Esophagus squamous epithelium (tissue), 5 donors: ENCODE measurements around the gene CYP2C19. TPM values are rescaled to one million over a fixed set of nuclear protein-coding genes. Genes with fewer than 3 reads are reported as not detected.
"Not testable (repeated sequence)": the region's sequence is repeated elsewhere in the genome, so short reads cannot be mapped to it uniquely, and the experiment has no call there.

Experiments
- DNase-seq: peaks from one replicate; lab custom pipeline; 2025; lab: John Stamatoyannopoulos, UW
- H3K27ac ChIP-seq, 4 donors: fragments of 200-600 bp; sonication (generic); one replicate each; pipeline ENCODE4 v1.5.1; 2016 to 2019; ENCODE audit warnings: mild to moderate bottlenecking in 1 of 4
- H3K27me3 ChIP-seq, 4 donors: fragments of 200-600 bp; sonication (generic); 1 replicate in 3 of 4; 2 replicates in 1 of 4; pipeline versions ENCODE4 v1.5.1 to v1.6.0; 2017 to 2021; ENCODE audit warnings: antibody characterized with exemption in 1 of 4
- H3K36me3 ChIP-seq, 3 donors: fragments of 200-600 bp; sonication (generic); one replicate each; pipeline ENCODE4 v1.5.1; 2016 to 2019
- H3K4me1 ChIP-seq, 3 donors: fragments of 200-600 bp; sonication (generic); one replicate each; pipeline ENCODE4 v1.5.1; 2017 to 2019
- H3K4me3 ChIP-seq, 4 donors: fragments of 200-600 bp; sonication (generic); 1 replicate in 3 of 4; 2 replicates in 1 of 4; pipeline ENCODE4 v1.5.1; 2016 to 2019; ENCODE audit warnings: mild to moderate bottlenecking in 2 of 4, moderate library complexity in 1 of 4
- H3K9me3 ChIP-seq, 3 donors: fragments of 200-600 bp; sonication (generic); one replicate each; pipeline ENCODE4 v1.5.1; 2016 to 2019
- POLR2A ChIP-seq, 4 donors: fragments of 450-650 bp; IDR thresholded peaks; one replicate each; pipeline ENCODE4 v1.6.1; 2017; ENCODE audit warnings: antibody characterized with exemption in 4 of 4, mild to moderate bottlenecking in 4 of 4, moderate library complexity in 3 of 4
- WGBS, 2 donors: methylation state at CpG; one replicate each; pipeline ENCODE4 v1.1.5; 2018; 5-methylcytosine and 5-hydroxymethylcytosine counted together
- intact Hi-C: fragments of 100-400 bp; cut with DNase I; formaldehyde crosslinking; loops from one replicate; pipeline ENCODE4 v1.15.0; 2022
- total RNA-seq, 4 donors: library from RNA; depleted of rRNA; stranded (reverse); fragments of >200 nt; gene quantifications; one replicate each; pipeline ENCODE4 v1.1.0, GENCODE V29; 2016
- TF ChIP-seq, protein P1 (sequence below), 6 experiments: fragments of 450-650 bp in 4 of 6; fragments of 200-600 bp in 2 of 6; sonication (generic) in 2 of 6; IDR thresholded peaks; one replicate each; pipeline ENCODE4 v1.5.1; 2016 to 2019; ENCODE audit warnings: antibody characterized with exemption in 6 of 6, mild to moderate bottlenecking in 4 of 6, moderate library complexity in 4 of 6
- donor health status: DM: yes; HTN: yes; CAD: no.

The CYP2C19 gene
- total RNA-seq, 4 donors from 2014 or later = 1.1 to 5.0 (median 2.7) TPM

GRCh38 chr10:94780844-94781243, 18.4 kb downstream of the CYP2C19 start:
- Histone ChIP-seq H3K4me3 (no peak overlapping the region), H3K36me3 (peaks cover 0 to 6% (median 0%) of the 10 kb centered on the region in 3 donors), H3K4me1 (no peaks in the 10 kb centered on the region), H3K9me3 (no peaks in the 10 kb centered on the region), H3K27ac (no peak overlapping the region), H3K27me3 (no peaks in the 10 kb centered on the region)
- TF ChIP-seq, protein P1, sequence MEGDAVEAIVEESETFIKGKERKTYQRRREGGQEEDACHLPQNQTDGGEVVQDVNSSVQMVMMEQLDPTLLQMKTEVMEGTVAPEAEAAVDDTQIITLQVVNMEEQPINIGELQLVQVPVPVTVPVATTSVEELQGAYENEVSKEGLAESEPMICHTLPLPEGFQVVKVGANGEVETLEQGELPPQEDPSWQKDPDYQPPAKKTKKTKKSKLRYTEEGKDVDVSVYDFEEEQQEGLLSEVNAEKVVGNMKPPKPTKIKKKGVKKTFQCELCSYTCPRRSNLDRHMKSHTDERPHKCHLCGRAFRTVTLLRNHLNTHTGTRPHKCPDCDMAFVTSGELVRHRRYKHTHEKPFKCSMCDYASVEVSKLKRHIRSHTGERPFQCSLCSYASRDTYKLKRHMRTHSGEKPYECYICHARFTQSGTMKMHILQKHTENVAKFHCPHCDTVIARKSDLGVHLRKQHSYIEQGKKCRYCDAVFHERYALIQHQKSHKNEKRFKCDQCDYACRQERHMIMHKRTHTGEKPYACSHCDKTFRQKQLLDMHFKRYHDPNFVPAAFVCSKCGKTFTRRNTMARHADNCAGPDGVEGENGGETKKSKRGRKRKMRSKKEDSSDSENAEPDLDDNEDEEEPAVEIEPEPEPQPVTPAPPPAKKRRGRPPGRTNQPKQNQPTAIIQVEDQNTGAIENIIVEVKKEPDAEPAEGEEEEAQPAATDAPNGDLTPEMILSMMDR (IDR thresholded peaks at IDR 0.05) = no peak
- no peak for TF ChIP-seq POLR2A (IDR thresholded peaks at IDR 0.05)
- 10 to 40% methylated on average over 1 of the region's 1 CpG for WGBS, 2 donors
- intact Hi-C loops = no loop called here
- DNase-seq = no peak

GRCh38 chr10:94784256-94784655, 21.8 kb downstream of the CYP2C19 start:
- H3K36me3 ChIP-seq = peaks cover 0 to 6% (median 0%) of the 10 kb centered on the region in 3 donors
- DNase-seq = no peak
- H3K4me3 ChIP-seq = no peak overlapping the region
- intact Hi-C loops = no loop called here
- H3K9me3 ChIP-seq = no peaks in the 10 kb centered on the region
- H3K27me3 ChIP-seq = no peaks in the 10 kb centered on the region
- no peak for TF ChIP-seq POLR2A (IDR thresholded peaks at IDR 0.05)
- TF ChIP-seq, protein P1 (IDR thresholded peaks at IDR 0.05) = no peak
- H3K27ac ChIP-seq = no peak overlapping the region
- H3K4me1 ChIP-seq = no peaks in the 10 kb centered on the region

- Histone ChIP-seq H3K27me3 (no peaks in the 10 kb centered on the region), H3K27ac (no peak overlapping the region), H3K4me1 (no peaks in the 10 kb centered on the region), H3K36me3 (peaks cover 0 to 6% (median 0%) of the 10 kb centered on the region in 3 donors), H3K4me3 (no peak overlapping the region), H3K9me3 (no peaks in the 10 kb centered on the region)
- no peak for DNase-seq
- no peak for TF ChIP-seq POLR2A (IDR thresholded peaks at IDR 0.05)
- TF ChIP-seq, protein P1 (IDR thresholded peaks at IDR 0.05) = no peak
- intact Hi-C loops = no loop called here
- 31 to 49% methylated on average over 2 of the region's 2 CpGs for WGBS, 2 donors
Observed at GRCh38 chr10:94785211-94785610, 22.7 kb downstream of the CYP2C19 start.

GRCh38 chr10:94800551-94800950, 38.1 kb downstream of the CYP2C19 start:
- intact Hi-C loops = not testable (repeated sequence)
- 63 to 80% methylated on average over 1 of the region's 4 CpGs for WGBS, 2 donors

DNA sequence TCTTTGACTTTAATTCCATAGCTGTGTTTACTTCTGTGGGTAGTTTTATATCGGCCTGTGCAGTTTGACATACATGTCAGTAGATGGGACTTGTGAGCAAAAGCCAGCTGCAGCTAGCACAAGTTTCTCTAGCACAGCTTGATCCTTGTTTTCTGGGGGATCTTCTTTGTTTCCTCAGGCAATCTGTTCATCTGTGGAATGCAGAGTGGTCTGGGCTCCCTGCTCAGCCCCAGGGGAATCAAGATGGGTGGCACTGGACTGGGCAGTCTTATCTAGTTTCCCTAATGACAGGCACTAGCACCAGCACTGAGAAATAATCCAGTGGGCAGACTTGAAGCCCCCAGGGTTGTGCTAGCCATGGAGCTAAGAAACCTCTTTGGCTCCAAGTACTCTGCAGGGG, 40.8 kb downstream of the CYP2C19 start:
- TF ChIP-seq, protein P1 (IDR thresholded peaks at IDR 0.05) = no peak
- TF ChIP-seq POLR2A (IDR thresholded peaks at IDR 0.05) = no peak
- Histone ChIP-seq H3K27ac (no peak overlapping the region), H3K4me1 (no peaks in the 10 kb centered on the region), H3K36me3 (no peaks in the 10 kb centered on the region), H3K9me3 (no peaks in the 10 kb centered on the region), H3K27me3 (no peaks in the 10 kb centered on the region), H3K4me3 (no peak overlapping the region)
- WGBS, 2 donors = 50 to 54% methylated on average over 1 of the region's 1 CpG
- intact Hi-C loops = no loop called here
- DNase-seq = no peak

More at GRCh38 chr10:94800551-94800950, 38.1 kb downstream of the CYP2C19 start:
- not testable (repeated sequence) for H3K27ac ChIP-seq, H3K27me3 ChIP-seq, H3K36me3 ChIP-seq, DNase-seq, H3K4me3 ChIP-seq, H3K4me1 ChIP-seq, H3K9me3 ChIP-seq

GRCh38 chr10:94830025-94830424, 67.5 kb downstream of the CYP2C19 start:
- H3K36me3 ChIP-seq, H3K27ac ChIP-seq, H3K4me1 ChIP-seq, H3K27me3 ChIP-seq, DNase-seq, H3K9me3 ChIP-seq, intact Hi-C loops, H3K4me3 ChIP-seq: not testable (repeated sequence)
- WGBS, 2 donors = 60 to 93% methylated on average over 1 to 13 of the region's 13 CpGs
